ENCODE data around the gene RABGAP1L.

DNA sequence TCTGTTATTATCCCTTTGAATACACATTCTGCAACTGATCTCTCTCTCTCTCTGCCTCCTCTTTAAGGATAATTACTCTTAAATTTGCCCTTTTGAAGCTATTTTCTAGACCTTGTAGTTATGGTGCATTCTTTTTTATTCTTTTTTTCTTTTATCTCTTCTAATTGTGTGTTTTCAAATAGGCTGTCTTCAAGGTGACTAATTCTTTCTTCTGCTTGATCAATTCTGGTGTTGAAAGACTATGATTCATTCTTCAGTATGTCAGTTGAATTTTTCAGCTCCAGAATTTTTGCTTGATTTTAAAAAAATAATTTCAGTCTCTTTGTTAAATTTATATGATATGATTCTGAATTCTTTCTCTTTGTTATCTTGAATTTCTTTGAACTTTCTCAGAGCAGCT lies 192.8 kb downstream of the RABGAP1L start:
- TF ChIP-seq TAF1 (conservative IDR thresholded peaks at IDR 0.05) = no peak
- TF ChIP-seq, protein P1, sequence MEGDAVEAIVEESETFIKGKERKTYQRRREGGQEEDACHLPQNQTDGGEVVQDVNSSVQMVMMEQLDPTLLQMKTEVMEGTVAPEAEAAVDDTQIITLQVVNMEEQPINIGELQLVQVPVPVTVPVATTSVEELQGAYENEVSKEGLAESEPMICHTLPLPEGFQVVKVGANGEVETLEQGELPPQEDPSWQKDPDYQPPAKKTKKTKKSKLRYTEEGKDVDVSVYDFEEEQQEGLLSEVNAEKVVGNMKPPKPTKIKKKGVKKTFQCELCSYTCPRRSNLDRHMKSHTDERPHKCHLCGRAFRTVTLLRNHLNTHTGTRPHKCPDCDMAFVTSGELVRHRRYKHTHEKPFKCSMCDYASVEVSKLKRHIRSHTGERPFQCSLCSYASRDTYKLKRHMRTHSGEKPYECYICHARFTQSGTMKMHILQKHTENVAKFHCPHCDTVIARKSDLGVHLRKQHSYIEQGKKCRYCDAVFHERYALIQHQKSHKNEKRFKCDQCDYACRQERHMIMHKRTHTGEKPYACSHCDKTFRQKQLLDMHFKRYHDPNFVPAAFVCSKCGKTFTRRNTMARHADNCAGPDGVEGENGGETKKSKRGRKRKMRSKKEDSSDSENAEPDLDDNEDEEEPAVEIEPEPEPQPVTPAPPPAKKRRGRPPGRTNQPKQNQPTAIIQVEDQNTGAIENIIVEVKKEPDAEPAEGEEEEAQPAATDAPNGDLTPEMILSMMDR (IDR thresholded peaks at IDR 0.05; ENCODE audit: low read depth, low read length, missing input control) = no peak
- TF ChIP-seq GABPA (IDR thresholded peaks at IDR 0.05 in 1 of 2, conservative IDR thresholded peaks at IDR 0.05 in 1 of 2) = no peak
- TF ChIP-seq, protein P2, sequence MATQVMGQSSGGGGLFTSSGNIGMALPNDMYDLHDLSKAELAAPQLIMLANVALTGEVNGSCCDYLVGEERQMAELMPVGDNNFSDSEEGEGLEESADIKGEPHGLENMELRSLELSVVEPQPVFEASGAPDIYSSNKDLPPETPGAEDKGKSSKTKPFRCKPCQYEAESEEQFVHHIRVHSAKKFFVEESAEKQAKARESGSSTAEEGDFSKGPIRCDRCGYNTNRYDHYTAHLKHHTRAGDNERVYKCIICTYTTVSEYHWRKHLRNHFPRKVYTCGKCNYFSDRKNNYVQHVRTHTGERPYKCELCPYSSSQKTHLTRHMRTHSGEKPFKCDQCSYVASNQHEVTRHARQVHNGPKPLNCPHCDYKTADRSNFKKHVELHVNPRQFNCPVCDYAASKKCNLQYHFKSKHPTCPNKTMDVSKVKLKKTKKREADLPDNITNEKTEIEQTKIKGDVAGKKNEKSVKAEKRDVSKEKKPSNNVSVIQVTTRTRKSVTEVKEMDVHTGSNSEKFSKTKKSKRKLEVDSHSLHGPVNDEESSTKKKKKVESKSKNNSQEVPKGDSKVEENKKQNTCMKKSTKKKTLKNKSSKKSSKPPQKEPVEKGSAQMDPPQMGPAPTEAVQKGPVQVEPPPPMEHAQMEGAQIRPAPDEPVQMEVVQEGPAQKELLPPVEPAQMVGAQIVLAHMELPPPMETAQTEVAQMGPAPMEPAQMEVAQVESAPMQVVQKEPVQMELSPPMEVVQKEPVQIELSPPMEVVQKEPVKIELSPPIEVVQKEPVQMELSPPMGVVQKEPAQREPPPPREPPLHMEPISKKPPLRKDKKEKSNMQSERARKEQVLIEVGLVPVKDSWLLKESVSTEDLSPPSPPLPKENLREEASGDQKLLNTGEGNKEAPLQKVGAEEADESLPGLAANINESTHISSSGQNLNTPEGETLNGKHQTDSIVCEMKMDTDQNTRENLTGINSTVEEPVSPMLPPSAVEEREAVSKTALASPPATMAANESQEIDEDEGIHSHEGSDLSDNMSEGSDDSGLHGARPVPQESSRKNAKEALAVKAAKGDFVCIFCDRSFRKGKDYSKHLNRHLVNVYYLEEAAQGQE (IDR thresholded peaks at IDR 0.05) = no peak
- no peak for TF ChIP-seq RAD21 (IDR thresholded peaks at IDR 0.05)
- TF ChIP-seq SP1 (IDR thresholded peaks at IDR 0.05) = no peak
- TF ChIP-seq, protein P3, sequence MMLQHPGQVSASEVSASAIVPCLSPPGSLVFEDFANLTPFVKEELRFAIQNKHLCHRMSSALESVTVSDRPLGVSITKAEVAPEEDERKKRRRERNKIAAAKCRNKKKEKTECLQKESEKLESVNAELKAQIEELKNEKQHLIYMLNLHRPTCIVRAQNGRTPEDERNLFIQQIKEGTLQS (IDR thresholded peaks at IDR 0.05) = no peak
- TF ChIP-seq YY1 (IDR thresholded peaks at IDR 0.05) = no peak
- no peak for TF ChIP-seq JUND (IDR thresholded peaks at IDR 0.05)
- no peak for TF ChIP-seq EGR1 (IDR thresholded peaks at IDR 0.05; ENCODE audit: low read depth in 2 of 2)
- TF ChIP-seq, protein P4, sequence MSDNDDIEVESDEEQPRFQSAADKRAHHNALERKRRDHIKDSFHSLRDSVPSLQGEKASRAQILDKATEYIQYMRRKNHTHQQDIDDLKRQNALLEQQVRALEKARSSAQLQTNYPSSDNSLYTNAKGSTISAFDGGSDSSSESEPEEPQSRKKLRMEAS (IDR thresholded peaks at IDR 0.05) = no peak
- TF ChIP-seq, protein P5, sequence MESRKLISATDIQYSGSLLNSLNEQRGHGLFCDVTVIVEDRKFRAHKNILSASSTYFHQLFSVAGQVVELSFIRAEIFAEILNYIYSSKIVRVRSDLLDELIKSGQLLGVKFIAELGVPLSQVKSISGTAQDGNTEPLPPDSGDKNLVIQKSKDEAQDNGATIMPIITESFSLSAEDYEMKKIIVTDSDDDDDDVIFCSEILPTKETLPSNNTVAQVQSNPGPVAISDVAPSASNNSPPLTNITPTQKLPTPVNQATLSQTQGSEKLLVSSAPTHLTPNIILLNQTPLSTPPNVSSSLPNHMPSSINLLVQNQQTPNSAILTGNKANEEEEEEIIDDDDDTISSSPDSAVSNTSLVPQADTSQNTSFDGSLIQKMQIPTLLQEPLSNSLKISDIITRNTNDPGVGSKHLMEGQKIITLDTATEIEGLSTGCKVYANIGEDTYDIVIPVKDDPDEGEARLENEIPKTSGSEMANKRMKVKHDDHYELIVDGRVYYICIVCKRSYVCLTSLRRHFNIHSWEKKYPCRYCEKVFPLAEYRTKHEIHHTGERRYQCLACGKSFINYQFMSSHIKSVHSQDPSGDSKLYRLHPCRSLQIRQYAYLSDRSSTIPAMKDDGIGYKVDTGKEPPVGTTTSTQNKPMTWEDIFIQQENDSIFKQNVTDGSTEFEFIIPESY (IDR thresholded peaks at IDR 0.05) = no peak
- TF ChIP-seq RXRA (IDR thresholded peaks at IDR 0.05) = no peak
- no peak for TF ChIP-seq HNF4A (conservative IDR thresholded peaks at IDR 0.05)

Measured in liver (tissue), 3 donors.